Gastrocnemius medialis (tissue), 4 donors: ENCODE measurements around the gene PDCD1LG2. TPM values are rescaled to one million over a fixed set of nuclear protein-coding genes. Genes with fewer than 3 reads are reported as not detected.

Source experiments
- ATAC-seq, 2 donors: fragments of 150-250 bp; one replicate each; pipeline ENCODE4 v1.9.1; 2016
- DNase-seq, 2 donors: peaks; one replicate each; pipeline ENCODE4 v3.0.0-alpha.2; 2019
- H3K27ac ChIP-seq, 4 donors: fragments of 200-600 bp; sonication (generic); 1 replicate in 1 of 4; 2 replicates in 3 of 4; pipeline ENCODE4 v1.5.1; 2016 to 2018; ENCODE audit warnings: mild to moderate bottlenecking in 2 of 4, moderate library complexity in 1 of 4
- H3K27me3 ChIP-seq, 3 donors: fragments of 200-600 bp; sonication (generic) in 2 of 3; 1 replicate in 1 of 3; 2 replicates in 2 of 3; pipeline versions ENCODE4 v1.5.1 to v1.6.0; 2016 to 2019; ENCODE audit warnings: mild to moderate bottlenecking in 1 of 3, moderate library complexity in 1 of 3
- H3K36me3 ChIP-seq, 2 donors: fragments of 200-600 bp; sonication (generic) in 1 of 2; one replicate each; pipeline ENCODE4 v1.5.1; 2017 to 2018
- H3K4me1 ChIP-seq, 2 donors: fragments of 200-600 bp; sonication (generic) in 1 of 2; one replicate each; pipeline ENCODE4 v1.5.1; 2016 to 2017; ENCODE audit warnings: mild to moderate bottlenecking in 2 of 2
- H3K4me3 ChIP-seq, 4 donors: fragments of 200-600 bp; sonication (generic) in 3 of 4; 1 replicate in 1 of 4; 2 replicates in 3 of 4; pipeline ENCODE4 v1.5.1; 2016 to 2019; ENCODE audit warnings: mild to moderate bottlenecking in 2 of 4
- H3K9me3 ChIP-seq, 3 donors: fragments of 200-600 bp; sonication (generic) in 2 of 3; 1 replicate in 1 of 3; 2 replicates in 2 of 3; pipeline ENCODE4 v1.5.1; 2016 to 2019
- POLR2A ChIP-seq, 2 donors: fragments of 450-650 bp; IDR thresholded peaks; one replicate each; pipeline ENCODE4 v1.6.1; 2017; ENCODE audit warnings: antibody characterized with exemption in 2 of 2, mild to moderate bottlenecking in 2 of 2, moderate library complexity in 2 of 2
- in situ Hi-C, 4 donors: fragments of 200-750 bp; cut with MboI; loops; one replicate each; pipeline versions ENCODE4 v1.15.0 to v1.8.0; 2017; ENCODE audit warnings: low sequenced_read_pairs in 4 of 4
- intact Hi-C: fragments of 100-400 bp; cut with DNase I; formaldehyde crosslinking; loops from one replicate; pipeline ENCODE4 v1.15.1; 2023; ENCODE audit warnings: low total_unique reads
- total RNA-seq, 4 donors: library from RNA; depleted of rRNA; stranded (reverse); fragments of >200 nt; gene quantifications; one replicate each; pipeline versions ENCODE4 v1.1.0 to v1.2.3, GENCODE V29; 2016
- TF ChIP-seq, protein P1 (sequence below), 5 experiments: fragments of 450-650 bp in 3 of 5; fragments of 200-600 bp in 2 of 5; sonication (generic) in 2 of 5; IDR thresholded peaks in 4 of 5; conservative IDR thresholded peaks in 1 of 5; 1 replicate in 4 of 5; 2 replicates in 1 of 5; pipeline ENCODE4 v1.5.1; 2016 to 2019; ENCODE audit warnings: antibody characterized with exemption in 5 of 5, mild to moderate bottlenecking in 3 of 5, moderate library complexity in 3 of 5

The PDCD1LG2 gene
- total RNA-seq, 4 donors from 2014 or later = 1.4 to 2.5 (median 1.7) TPM

DNA sequence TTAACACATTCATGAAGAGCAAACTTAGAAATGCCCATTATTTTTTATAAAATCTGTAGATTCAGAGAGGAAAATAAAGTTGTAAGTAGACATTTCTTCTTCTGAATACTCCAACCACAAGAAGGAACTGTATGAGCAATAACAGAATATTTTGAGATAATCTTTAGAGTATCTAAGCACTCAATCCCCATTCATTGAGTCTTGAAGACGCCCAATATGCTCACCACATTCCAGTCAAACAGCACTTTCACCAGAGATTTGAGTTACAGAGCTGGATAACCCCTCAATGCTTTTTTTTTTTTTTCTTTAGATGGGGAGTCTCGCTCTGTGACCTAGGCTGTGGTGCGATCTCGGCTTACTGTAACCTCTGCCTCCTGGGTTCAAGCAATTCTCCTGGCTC lies 103.9 kb downstream of the PDCD1LG2 start:
- H3K4me1 ChIP-seq = peaks cover 16 to 43% of the 10 kb centered on the region in 2 donors
- intact Hi-C loops (no loop called here), in situ Hi-C loops (loop anchor here in 2 of 4 donors (25.0 kb wide), 2 partner anchors 627 to 827 kb away; partner anchors contain the start of genes JAK2 (in 1 of the 2) and RCL1 (in 1 of the 2))
- no peaks in the 10 kb centered on the region for H3K36me3 ChIP-seq
- TF ChIP-seq, protein P1, sequence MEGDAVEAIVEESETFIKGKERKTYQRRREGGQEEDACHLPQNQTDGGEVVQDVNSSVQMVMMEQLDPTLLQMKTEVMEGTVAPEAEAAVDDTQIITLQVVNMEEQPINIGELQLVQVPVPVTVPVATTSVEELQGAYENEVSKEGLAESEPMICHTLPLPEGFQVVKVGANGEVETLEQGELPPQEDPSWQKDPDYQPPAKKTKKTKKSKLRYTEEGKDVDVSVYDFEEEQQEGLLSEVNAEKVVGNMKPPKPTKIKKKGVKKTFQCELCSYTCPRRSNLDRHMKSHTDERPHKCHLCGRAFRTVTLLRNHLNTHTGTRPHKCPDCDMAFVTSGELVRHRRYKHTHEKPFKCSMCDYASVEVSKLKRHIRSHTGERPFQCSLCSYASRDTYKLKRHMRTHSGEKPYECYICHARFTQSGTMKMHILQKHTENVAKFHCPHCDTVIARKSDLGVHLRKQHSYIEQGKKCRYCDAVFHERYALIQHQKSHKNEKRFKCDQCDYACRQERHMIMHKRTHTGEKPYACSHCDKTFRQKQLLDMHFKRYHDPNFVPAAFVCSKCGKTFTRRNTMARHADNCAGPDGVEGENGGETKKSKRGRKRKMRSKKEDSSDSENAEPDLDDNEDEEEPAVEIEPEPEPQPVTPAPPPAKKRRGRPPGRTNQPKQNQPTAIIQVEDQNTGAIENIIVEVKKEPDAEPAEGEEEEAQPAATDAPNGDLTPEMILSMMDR (IDR thresholded peaks at IDR 0.05 in 4 of 5, conservative IDR thresholded peaks at IDR 0.05 in 1 of 5) = no peak
- no peak for TF ChIP-seq POLR2A (IDR thresholded peaks at IDR 0.05)
- H3K9me3 ChIP-seq = no peaks in the 10 kb centered on the region
- H3K4me3 ChIP-seq = no peak overlapping the region
- H3K27ac ChIP-seq = no peak overlapping the region
- DNase-seq (no peak), ATAC-seq (no peak)
- H3K27me3 ChIP-seq = no peaks in the 10 kb centered on the region

DNA sequence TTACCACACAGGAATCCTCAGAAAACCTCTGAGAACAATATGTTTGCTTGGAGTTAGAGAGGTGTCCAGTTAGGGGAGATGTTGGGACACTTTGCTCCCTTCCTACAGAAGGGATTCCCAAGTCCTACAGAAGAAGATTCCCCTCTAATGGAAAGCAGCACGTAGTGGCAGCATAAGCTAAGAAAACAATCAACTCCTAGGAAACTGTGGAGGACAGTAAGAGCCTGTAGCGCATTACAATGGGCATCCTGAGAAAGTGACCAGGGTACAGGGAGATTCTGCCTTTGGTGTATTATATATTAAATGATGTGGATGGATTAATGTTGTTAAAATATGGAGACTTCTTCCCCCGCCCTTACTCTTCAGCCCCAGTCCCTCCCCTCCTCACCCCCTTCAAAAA lies 104.7 kb downstream of the PDCD1LG2 start:
- peaks cover 12 to 38% of the 10 kb centered on the region in 2 donors for H3K4me1 ChIP-seq
- intact Hi-C loops = no loop called here
- no peaks in the 10 kb centered on the region for H3K27me3 ChIP-seq
- ATAC-seq (no peak), DNase-seq (no peak)
- H3K36me3 ChIP-seq = no peaks in the 10 kb centered on the region
- no peaks in the 10 kb centered on the region for H3K9me3 ChIP-seq
- H3K4me3 ChIP-seq = no peak overlapping the region
- H3K27ac ChIP-seq = no peak overlapping the region
- no peak for TF ChIP-seq POLR2A (IDR thresholded peaks at IDR 0.05)
- TF ChIP-seq, protein P1 (IDR thresholded peaks at IDR 0.05 in 4 of 5, conservative IDR thresholded peaks at IDR 0.05 in 1 of 5) = no peak
- in situ Hi-C loops = loop anchor here in 2 of 4 donors (25.0 kb wide), 2 partner anchors 628 to 828 kb away; partner anchors contain the start of genes JAK2 (in 1 of the 2) and RCL1 (in 1 of the 2)

- in situ Hi-C loops = loop anchor here in 2 of 4 donors (25.0 kb wide), 2 partner anchors 630 to 830 kb away; partner anchors contain the start of genes JAK2 (in 1 of the 2) and RCL1 (in 1 of the 2)
Measured at GRCh38 chr9:5617749-5618148, 107.4 kb downstream of the PDCD1LG2 start.

DNA sequence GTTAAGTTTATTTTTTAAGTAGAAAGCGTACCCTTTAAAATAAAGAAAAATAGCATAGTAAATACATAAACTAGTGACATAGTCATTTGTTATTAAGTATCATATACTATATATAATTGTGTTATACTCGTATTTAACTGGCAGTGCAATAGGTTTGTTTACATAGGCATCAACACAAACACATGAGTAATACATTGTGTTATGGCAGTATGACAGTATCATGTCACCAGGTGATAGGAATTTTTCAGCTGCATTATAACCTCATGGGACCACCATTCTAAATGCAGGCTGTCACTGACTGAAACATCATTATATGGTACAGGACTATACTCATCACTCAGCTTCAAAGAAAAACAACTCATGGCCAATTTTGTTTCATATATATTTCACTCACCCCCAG lies 110.2 kb downstream of the PDCD1LG2 start:
- Histone ChIP-seq H3K4me1 (peaks cover 31 to 61% of the 10 kb centered on the region in 2 donors), H3K27ac (peak overlapping the region; percentile 71 to 98 (median 90)), H3K27me3 (no peaks in the 10 kb centered on the region), H3K9me3 (no peaks in the 10 kb centered on the region), H3K36me3 (no peaks in the 10 kb centered on the region), H3K4me3 (peak overlapping the region; percentile 3 to 34 (median 28))
- in situ Hi-C loops (loop anchor here in 2 of 4 donors (10.0 to 25.0 kb wide), 3 partner anchors 633 to 936 kb away; partner anchors contain the start of genes JAK2 (in 1 of the 2) and RCL1 (in 1 of the 2)), intact Hi-C loops (no loop called here)
- no peak for DNase-seq
- peak in 1 of 2 donors; percentile 23 for ATAC-seq
- no peak for TF ChIP-seq POLR2A (IDR thresholded peaks at IDR 0.05)
- TF ChIP-seq, protein P1 (IDR thresholded peaks at IDR 0.05 in 4 of 5, conservative IDR thresholded peaks at IDR 0.05 in 1 of 5) = no peak

More at GRCh38 chr9:5617749-5618148, 107.4 kb downstream of the PDCD1LG2 start:
- no peak for DNase-seq
- H3K27ac ChIP-seq = peak overlapping the region in 1 of 4 donors; percentile 46
- H3K4me1 ChIP-seq = peaks cover 25 to 42% of the 10 kb centered on the region in 2 donors
- no peaks in the 10 kb centered on the region for H3K36me3 ChIP-seq
- no peak for TF ChIP-seq POLR2A (IDR thresholded peaks at IDR 0.05)
- TF ChIP-seq, protein P1 (IDR thresholded peaks at IDR 0.05 in 4 of 5, conservative IDR thresholded peaks at IDR 0.05 in 1 of 5) = no peak
- no peak overlapping the region for H3K4me3 ChIP-seq
- ATAC-seq = no peak
- intact Hi-C loops = no loop called here
- H3K27me3 ChIP-seq = no peaks in the 10 kb centered on the region
- H3K9me3 ChIP-seq = no peaks in the 10 kb centered on the region

Other genes with a start within 250 kb of the PDCD1LG2 start
- gene RLN2, start 205.8 kb upstream of the PDCD1LG2 start, total RNA-seq = not detected
- gene RLN1, start 170.7 kb upstream of the PDCD1LG2 start, total RNA-seq = not detected
- gene PLGRKT, start 72.6 kb upstream of the PDCD1LG2 start, total RNA-seq = 10 to 100 TPM; 12.3 to 38.1 (median 15.1) TPM
- 1 to 10 TPM in 3 of 4 donors, under 1 TPM in 1; 0.61 to 7.2 (median 1.6) TPM for gene CD274, start 60.0 kb upstream of the PDCD1LG2 start, total RNA-seq
- 100 to 1,000 TPM in 1 of 4 donors, 10 to 100 TPM in 3; 34.0 to 153 (median 37.3) TPM for gene RIC1, start 118.6 kb downstream of the PDCD1LG2 start, total RNA-seq